GM23338 (cell line): ENCODE data around the gene SH3TC1. TPM values are rescaled to one million over a fixed set of nuclear protein-coding genes. Genes with fewer than 3 reads are reported as not detected.

ENCODE experiments used
- ATAC-seq: fragments of 200-7000 bp; cut with Tn5 transposase; 3 replicates; pipeline ENCODE4 v1.9.1; 2020
- DNase-seq: peaks from one replicate; pipeline ENCODE4 v3.0.0-alpha.2; 2015; ENCODE audit warnings: low spot score
- H2AFZ ChIP-seq: fragments of 200-600 bp; sonication (generic); 2 replicates; pipeline ENCODE4 v1.8.0; 2016; ENCODE audit warnings: antibody characterized with exemption, mild to moderate bottlenecking, moderate library complexity
- H3F3A ChIP-seq: fragments of 200-600 bp; sonication (generic); replicated peaks from 2 replicates; pipeline ENCODE4 v1.8.0; 2017; ENCODE audit warnings: antibody characterized with exemption, mixed run types, low read depth
- H3K27ac ChIP-seq: fragments of 200-600 bp; sonication (generic); 2 replicates; pipeline ENCODE4 v1.6.1; 2016; ENCODE audit warnings: low read depth
- H3K27me3 ChIP-seq: fragments of 200-600 bp; sonication (generic); 2 replicates; pipeline ENCODE4 v1.8.0; 2016; ENCODE audit warnings: mild to moderate bottlenecking, mixed run types, moderate library complexity; ENCODE audit not compliant: insufficient read depth
- H3K36me3 ChIP-seq: fragments of 200-600 bp; sonication (generic); 2 replicates; pipeline ENCODE4 v1.8.0; 2016; ENCODE audit warnings: mild to moderate bottlenecking; ENCODE audit not compliant: insufficient read depth
- H3K4me1 ChIP-seq: fragments of 200-600 bp; sonication (generic); 2 replicates; pipeline ENCODE4 v1.8.0; 2016; ENCODE audit warnings: mild to moderate bottlenecking, moderate library complexity; ENCODE audit not compliant: insufficient read depth
- H3K4me2 ChIP-seq: fragments of 200-600 bp; sonication (generic); 2 replicates; pipeline ENCODE4 v1.7.1; 2017; ENCODE audit warnings: mixed run types
- H3K4me3 ChIP-seq: fragments of 200-600 bp; sonication (generic); 2 replicates; pipeline ENCODE4 v1.6.1; 2016; ENCODE audit warnings: mixed run types
- H3K79me2 ChIP-seq: fragments of 200-600 bp; sonication (generic); replicated peaks from 2 replicates; pipeline ENCODE4 v1.8.0; 2017; ENCODE audit warnings: mild to moderate bottlenecking; ENCODE audit not compliant: insufficient read depth
- H3K9me2 ChIP-seq: fragments of 200-600 bp; sonication (generic); 2 replicates; pipeline ENCODE4 v1.8.0; 2017; ENCODE audit not compliant: insufficient read depth
- H4K20me1 ChIP-seq: fragments of 200-600 bp; sonication (generic); replicated peaks from 2 replicates; pipeline ENCODE4 v1.8.0; 2017; ENCODE audit warnings: mild to moderate bottlenecking; ENCODE audit not compliant: insufficient read depth
- H3K27ac Mint-ChIP-seq: 2 replicates; pipeline ENCODE4 v1.8.0; 2020; ENCODE audit warnings: inconsistent platforms, mild to moderate bottlenecking, moderate library complexity, mixed read lengths
- H3K27me3 Mint-ChIP-seq: 3 replicates; pipeline ENCODE4 v1.8.0; 2022; ENCODE audit warnings: low read depth, mild to moderate bottlenecking, moderate library complexity, mixed read lengths, inconsistent platforms; ENCODE audit not compliant: insufficient read depth, poor library complexity
- H3K36me3 Mint-ChIP-seq: 3 replicates; pipeline ENCODE4 v1.8.0; 2021; ENCODE audit warnings: low read depth, mild to moderate bottlenecking, inconsistent platforms, moderate library complexity, mixed read lengths
- H3K4me1 Mint-ChIP-seq: 3 replicates; pipeline ENCODE4 v1.8.0; 2020; ENCODE audit warnings: mild to moderate bottlenecking, inconsistent platforms, mixed read lengths
- H3K4me3 Mint-ChIP-seq: 3 replicates; pipeline ENCODE4 v1.8.0; 2021; ENCODE audit warnings: moderate library complexity, mild to moderate bottlenecking, inconsistent platforms, mixed read lengths
- H3K9me3 Mint-ChIP-seq: 3 replicates; pipeline ENCODE4 v1.8.0; 2020; ENCODE audit warnings: moderate library complexity, mild to moderate bottlenecking, inconsistent platforms, mixed read lengths
- EZH2 ChIP-seq: fragments of 200-600 bp; sonication (generic); IDR thresholded peaks from one replicate; pipeline ENCODE4 v1.8.0; 2017; ENCODE audit warnings: antibody characterized with exemption, mild to moderate bottlenecking, low read depth; ENCODE audit not compliant: unreplicated experiment
- EZH2phosphoT487 ChIP-seq: fragments of 200-600 bp; sonication (generic); IDR thresholded peaks from one replicate; pipeline ENCODE4 v1.8.1; 2018; ENCODE audit warnings: antibody characterized with exemption; ENCODE audit not compliant: unreplicated experiment
- JUNB ChIP-seq: IDR thresholded peaks from one replicate; pipeline ENCODE4 v1.6.1; 2016; ENCODE audit warnings: antibody characterized with exemption; ENCODE audit not compliant: unreplicated experiment
- NANOG ChIP-seq: IDR thresholded peaks from 2 replicates; pipeline ENCODE4 v1.6.1; 2016; ENCODE audit warnings: antibody characterized with exemption, borderline replicate concordance
- POLR2AphosphoS5 ChIP-seq: IDR thresholded peaks from 2 replicates; pipeline ENCODE4 v1.6.1; 2016; ENCODE audit warnings: antibody characterized with exemption, low read depth
- ZNF114 ChIP-seq: fragments of 250-450 bp; sonication (Bioruptor Pico); IDR thresholded peaks from 2 replicates; pipeline ENCODE4 v1.5.0; 2020; ENCODE audit warnings: mild to moderate bottlenecking, moderate library complexity
- ZNF331 ChIP-seq: fragments of 250-450 bp; sonication (Bioruptor Pico); IDR thresholded peaks from 2 replicates; pipeline ENCODE4 v1.5.0; 2020; ENCODE audit warnings: low read depth, mild to moderate bottlenecking, moderate library complexity
- polyA plus RNA-seq: library from polyadenylated mRNA; unstranded; fragments of >200 nt; fragmentation: Nextera tagmentation; extraction: Ambion mirVana; gene quantifications from 2 replicates; pipeline ENCODE4 v1.2.1, GENCODE V29; 2016
- total RNA-seq: library from RNA; depleted of rRNA; stranded (reverse); fragments of >200 nt; shearing (Covaris generic); gene quantifications from 2 replicates; pipeline ENCODE4 v1.2.3, GENCODE V29; 2014
- TF ChIP-seq, protein P1 (sequence below): fragments of 250-450 bp; sonication (Bioruptor Pico); IDR thresholded peaks from 2 replicates; pipeline ENCODE4 v1.5.0; 2020; ENCODE audit warnings: mild to moderate bottlenecking, moderate library complexity
- TF ChIP-seq, protein P2 (sequence below): IDR thresholded peaks from one replicate; pipeline ENCODE4 v1.6.1; 2018; ENCODE audit warnings: antibody characterized with exemption; ENCODE audit not compliant: unreplicated experiment

SH3TC1 gene
- total and polyA plus RNA-seq, 2 experiments from 2014 or later: 0.07 TPM; not detected in 1

DNA sequence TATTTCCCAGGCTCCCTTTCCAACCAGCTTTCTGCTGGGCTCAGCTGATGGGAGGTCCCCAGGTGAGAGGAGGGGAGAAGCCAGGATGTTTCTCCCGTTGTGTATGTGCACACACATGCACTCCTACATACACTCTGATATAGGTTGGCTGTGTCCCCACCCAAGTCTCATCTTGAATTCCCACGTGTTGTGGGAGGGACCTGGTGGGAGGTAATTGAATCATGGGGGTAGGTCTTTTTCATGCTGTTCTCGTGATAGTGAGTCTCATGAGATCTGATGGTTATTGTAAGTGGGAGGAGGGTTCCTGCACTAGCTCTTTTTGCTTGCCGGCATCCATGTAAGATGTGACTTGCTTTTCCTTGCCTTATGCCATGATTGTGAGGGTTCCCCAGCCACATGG lies 58.8 kb downstream of the SH3TC1 start (continued):
- TF ChIP-seq, protein P1, sequence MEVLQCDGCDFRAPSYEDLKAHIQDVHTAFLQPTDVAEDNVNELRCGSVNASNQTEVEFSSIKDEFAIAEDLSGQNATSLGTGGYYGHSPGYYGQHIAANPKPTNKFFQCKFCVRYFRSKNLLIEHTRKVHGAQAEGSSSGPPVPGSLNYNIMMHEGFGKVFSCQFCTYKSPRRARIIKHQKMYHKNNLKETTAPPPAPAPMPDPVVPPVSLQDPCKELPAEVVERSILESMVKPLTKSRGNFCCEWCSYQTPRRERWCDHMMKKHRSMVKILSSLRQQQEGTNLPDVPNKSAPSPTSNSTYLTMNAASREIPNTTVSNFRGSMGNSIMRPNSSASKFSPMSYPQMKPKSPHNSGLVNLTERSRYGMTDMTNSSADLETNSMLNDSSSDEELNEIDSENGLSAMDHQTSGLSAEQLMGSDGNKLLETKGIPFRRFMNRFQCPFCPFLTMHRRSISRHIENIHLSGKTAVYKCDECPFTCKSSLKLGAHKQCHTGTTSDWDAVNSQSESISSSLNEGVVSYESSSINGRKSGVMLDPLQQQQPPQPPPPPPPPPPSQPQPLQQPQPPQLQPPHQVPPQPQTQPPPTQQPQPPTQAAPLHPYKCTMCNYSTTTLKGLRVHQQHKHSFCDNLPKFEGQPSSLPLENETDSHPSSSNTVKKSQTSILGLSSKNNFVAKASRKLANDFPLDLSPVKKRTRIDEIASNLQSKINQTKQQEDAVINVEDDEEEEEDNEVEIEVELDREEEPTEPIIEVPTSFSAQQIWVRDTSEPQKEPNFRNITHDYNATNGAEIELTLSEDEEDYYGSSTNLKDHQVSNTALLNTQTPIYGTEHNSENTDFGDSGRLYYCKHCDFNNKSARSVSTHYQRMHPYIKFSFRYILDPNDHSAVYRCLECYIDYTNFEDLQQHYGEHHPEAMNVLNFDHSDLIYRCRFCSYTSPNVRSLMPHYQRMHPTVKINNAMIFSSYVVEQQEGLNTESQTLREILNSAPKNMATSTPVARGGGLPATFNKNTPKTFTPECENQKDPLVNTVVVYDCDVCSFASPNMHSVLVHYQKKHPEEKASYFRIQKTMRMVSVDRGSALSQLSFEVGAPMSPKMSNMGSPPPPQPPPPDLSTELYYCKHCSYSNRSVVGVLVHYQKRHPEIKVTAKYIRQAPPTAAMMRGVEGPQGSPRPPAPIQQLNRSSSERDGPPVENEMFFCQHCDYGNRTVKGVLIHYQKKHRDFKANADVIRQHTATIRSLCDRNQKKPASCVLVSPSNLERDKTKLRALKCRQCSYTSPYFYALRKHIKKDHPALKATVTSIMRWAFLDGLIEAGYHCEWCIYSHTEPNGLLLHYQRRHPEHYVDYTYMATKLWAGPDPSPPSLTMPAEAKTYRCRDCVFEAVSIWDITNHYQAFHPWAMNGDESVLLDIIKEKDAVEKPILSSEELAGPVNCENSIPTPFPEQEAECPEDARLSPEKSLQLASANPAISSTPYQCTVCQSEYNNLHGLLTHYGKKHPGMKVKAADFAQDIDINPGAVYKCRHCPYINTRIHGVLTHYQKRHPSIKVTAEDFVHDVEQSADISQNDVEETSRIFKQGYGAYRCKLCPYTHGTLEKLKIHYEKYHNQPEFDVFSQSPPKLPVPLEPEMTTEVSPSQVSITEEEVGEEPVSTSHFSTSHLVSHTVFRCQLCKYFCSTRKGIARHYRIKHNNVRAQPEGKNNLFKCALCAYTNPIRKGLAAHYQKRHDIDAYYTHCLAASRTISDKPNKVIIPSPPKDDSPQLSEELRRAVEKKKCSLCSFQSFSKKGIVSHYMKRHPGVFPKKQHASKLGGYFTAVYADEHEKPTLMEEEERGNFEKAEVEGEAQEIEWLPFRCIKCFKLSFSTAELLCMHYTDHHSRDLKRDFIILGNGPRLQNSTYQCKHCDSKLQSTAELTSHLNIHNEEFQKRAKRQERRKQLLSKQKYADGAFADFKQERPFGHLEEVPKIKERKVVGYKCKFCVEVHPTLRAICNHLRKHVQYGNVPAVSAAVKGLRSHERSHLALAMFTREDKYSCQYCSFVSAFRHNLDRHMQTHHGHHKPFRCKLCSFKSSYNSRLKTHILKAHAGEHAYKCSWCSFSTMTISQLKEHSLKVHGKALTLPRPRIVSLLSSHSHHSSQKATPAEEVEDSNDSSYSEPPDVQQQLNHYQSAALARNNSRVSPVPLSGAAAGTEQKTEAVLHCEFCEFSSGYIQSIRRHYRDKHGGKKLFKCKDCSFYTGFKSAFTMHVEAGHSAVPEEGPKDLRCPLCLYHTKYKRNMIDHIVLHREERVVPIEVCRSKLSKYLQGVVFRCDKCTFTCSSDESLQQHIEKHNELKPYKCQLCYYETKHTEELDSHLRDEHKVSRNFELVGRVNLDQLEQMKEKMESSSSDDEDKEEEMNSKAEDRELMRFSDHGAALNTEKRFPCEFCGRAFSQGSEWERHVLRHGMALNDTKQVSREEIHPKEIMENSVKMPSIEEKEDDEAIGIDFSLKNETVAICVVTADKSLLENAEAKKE (CRISPR knock-in tag): no peak
- TF ChIP-seq POLR2AphosphoS5: no peak

DNA sequence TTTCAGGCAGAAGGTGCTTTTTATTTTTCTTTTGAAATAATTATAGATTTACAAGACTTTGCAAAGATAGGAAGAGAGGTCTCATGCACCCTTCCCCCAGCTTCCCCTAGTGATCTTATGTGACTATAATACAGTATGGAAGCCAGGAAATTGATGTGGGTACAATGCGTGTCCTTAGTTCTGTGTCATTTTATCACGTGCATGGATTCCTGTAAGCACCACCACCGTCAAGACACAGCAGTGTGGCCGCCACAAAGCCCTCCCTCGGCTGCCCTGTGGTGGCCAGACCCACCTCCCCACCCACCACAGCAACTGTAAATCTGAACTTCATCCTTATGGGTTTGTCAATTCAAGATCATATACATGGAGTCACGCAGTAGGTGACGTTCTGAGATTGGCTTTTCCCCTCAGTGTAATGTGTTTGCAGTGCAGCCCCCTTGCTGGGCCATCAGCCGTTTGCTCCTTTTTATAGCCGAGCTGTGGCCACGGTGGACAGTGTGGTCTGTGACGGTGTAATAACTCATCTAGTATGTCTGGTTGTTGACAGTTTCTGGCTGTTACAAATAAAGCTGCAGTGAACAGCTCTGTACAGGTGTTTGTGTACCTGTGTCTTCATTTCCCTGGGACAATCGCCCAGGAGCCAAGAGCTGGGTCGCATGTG lies 59.6 kb downstream of the SH3TC1 start:
- Mint-ChIP-seq H3K4me3 (no peak overlapping the region), H3K27ac (no peak overlapping the region), H3K9me3 (peaks cover 3% of the 10 kb centered on the region; the same call in 2 of the 3 replicates), H3K27me3 (peaks cover 13% of the 10 kb centered on the region), H3K36me3 (no peaks in the 10 kb centered on the region), H3K4me1 (peaks cover 5% of the 10 kb centered on the region)
- Histone ChIP-seq H3K4me3 (no peak overlapping the region), H3K9me2 (no peaks in the 10 kb centered on the region), H3F3A (no peaks in the 10 kb centered on the region), H3K4me2 (no peak overlapping the region), H3K27me3 (no peaks in the 10 kb centered on the region), H3K27ac (no peak overlapping the region), H3K36me3 (no peaks in the 10 kb centered on the region), H2AFZ (no peak overlapping the region), H3K79me2 (no peaks in the 10 kb centered on the region), H3K4me1 (no peaks in the 10 kb centered on the region), H4K20me1 (no peaks in the 10 kb centered on the region)
- ATAC-seq (no peak), DNase-seq (no peak)
- TF ChIP-seq NANOG (no peak), POLR2AphosphoS5 (no peak), EZH2phosphoT487 (no peak), EZH2 (no peak), ZNF114 (CRISPR knock-in tag) (no peak), ZNF331 (CRISPR knock-in tag) (no peak), JUNB (no peak)
- TF ChIP-seq, protein P2, sequence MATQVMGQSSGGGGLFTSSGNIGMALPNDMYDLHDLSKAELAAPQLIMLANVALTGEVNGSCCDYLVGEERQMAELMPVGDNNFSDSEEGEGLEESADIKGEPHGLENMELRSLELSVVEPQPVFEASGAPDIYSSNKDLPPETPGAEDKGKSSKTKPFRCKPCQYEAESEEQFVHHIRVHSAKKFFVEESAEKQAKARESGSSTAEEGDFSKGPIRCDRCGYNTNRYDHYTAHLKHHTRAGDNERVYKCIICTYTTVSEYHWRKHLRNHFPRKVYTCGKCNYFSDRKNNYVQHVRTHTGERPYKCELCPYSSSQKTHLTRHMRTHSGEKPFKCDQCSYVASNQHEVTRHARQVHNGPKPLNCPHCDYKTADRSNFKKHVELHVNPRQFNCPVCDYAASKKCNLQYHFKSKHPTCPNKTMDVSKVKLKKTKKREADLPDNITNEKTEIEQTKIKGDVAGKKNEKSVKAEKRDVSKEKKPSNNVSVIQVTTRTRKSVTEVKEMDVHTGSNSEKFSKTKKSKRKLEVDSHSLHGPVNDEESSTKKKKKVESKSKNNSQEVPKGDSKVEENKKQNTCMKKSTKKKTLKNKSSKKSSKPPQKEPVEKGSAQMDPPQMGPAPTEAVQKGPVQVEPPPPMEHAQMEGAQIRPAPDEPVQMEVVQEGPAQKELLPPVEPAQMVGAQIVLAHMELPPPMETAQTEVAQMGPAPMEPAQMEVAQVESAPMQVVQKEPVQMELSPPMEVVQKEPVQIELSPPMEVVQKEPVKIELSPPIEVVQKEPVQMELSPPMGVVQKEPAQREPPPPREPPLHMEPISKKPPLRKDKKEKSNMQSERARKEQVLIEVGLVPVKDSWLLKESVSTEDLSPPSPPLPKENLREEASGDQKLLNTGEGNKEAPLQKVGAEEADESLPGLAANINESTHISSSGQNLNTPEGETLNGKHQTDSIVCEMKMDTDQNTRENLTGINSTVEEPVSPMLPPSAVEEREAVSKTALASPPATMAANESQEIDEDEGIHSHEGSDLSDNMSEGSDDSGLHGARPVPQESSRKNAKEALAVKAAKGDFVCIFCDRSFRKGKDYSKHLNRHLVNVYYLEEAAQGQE: no peak
